Uterus (tissue), 4 donors: ENCODE measurements around the gene DOCK1. TPM values are rescaled to one million over a fixed set of nuclear protein-coding genes. Genes with fewer than 3 reads are reported as not detected.

Source experiments
- DNase-seq, 2 donors: peaks; one replicate each; pipeline ENCODE4 v3.0.0-alpha.2; 2019 to 2020
- H3K27ac ChIP-seq, 2 donors: fragments of 200-600 bp; sonication (generic); 1 replicate in 1 of 2; 2 replicates in 1 of 2; pipeline ENCODE4 v1.5.1; 2016 to 2018
- H3K27me3 ChIP-seq, 2 donors: fragments of 200-600 bp; sonication (generic); one replicate each; pipeline ENCODE4 v1.5.1; 2018 to 2019; ENCODE audit warnings: control low read depth in 1 of 2
- H3K36me3 ChIP-seq, 2 donors: fragments of 200-600 bp; sonication (generic); one replicate each; pipeline ENCODE4 v1.5.1; 2019; ENCODE audit warnings: control low read depth in 1 of 2
- H3K4me1 ChIP-seq, 2 donors: fragments of 200-600 bp; sonication (generic); one replicate each; pipeline ENCODE4 v1.5.1; 2018 to 2019; ENCODE audit warnings: control low read depth in 1 of 2
- H3K4me3 ChIP-seq, 2 donors: fragments of 200-600 bp; sonication (generic); 1 replicate in 1 of 2; 2 replicates in 1 of 2; pipeline ENCODE4 v1.5.1; 2018 to 2019; ENCODE audit warnings: mild to moderate bottlenecking in 1 of 2
- H3K9me3 ChIP-seq, 2 donors: fragments of 200-600 bp; sonication (generic); one replicate each; pipeline ENCODE4 v1.5.1; 2019; ENCODE audit warnings: control low read depth in 1 of 2
- POLR2A ChIP-seq, 2 donors: fragments of 450-650 bp; IDR thresholded peaks; one replicate each; pipeline ENCODE4 v1.6.1; 2016; ENCODE audit warnings: antibody characterized with exemption in 2 of 2, mild to moderate bottlenecking in 1 of 2, moderate library complexity in 1 of 2
- intact Hi-C: fragments of 100-400 bp; cut with DNase I; formaldehyde crosslinking; loops from one replicate; pipeline ENCODE4 v1.15.1; 2023; ENCODE audit warnings: low total_unique reads
- total RNA-seq, 4 donors: library from RNA; depleted of rRNA in 3 of 4; stranded (reverse); fragments of >200 nt in 3 of 4; gene quantifications; one replicate each; pipeline versions ENCODE4 v1.1.0 to v1.2.4, GENCODE V29; 2014 to 2023
- TF ChIP-seq, protein P1 (sequence below), 4 experiments: fragments of 200-600 bp in 2 of 4; fragments of 450-650 bp in 2 of 4; sonication (generic) in 2 of 4; IDR thresholded peaks; one replicate each; pipeline ENCODE4 v1.5.1; 2016 to 2019; ENCODE audit warnings: antibody characterized with exemption in 4 of 4, mild to moderate bottlenecking in 2 of 4, moderate library complexity in 1 of 4
- donor health status: DM: yes; HTN: yes; CAD: no.

Gene DOCK1
- total RNA-seq, 4 donors from 2014 or later: 15.6 to 130 (median 65.0) TPM

- TF ChIP-seq, protein P1, sequence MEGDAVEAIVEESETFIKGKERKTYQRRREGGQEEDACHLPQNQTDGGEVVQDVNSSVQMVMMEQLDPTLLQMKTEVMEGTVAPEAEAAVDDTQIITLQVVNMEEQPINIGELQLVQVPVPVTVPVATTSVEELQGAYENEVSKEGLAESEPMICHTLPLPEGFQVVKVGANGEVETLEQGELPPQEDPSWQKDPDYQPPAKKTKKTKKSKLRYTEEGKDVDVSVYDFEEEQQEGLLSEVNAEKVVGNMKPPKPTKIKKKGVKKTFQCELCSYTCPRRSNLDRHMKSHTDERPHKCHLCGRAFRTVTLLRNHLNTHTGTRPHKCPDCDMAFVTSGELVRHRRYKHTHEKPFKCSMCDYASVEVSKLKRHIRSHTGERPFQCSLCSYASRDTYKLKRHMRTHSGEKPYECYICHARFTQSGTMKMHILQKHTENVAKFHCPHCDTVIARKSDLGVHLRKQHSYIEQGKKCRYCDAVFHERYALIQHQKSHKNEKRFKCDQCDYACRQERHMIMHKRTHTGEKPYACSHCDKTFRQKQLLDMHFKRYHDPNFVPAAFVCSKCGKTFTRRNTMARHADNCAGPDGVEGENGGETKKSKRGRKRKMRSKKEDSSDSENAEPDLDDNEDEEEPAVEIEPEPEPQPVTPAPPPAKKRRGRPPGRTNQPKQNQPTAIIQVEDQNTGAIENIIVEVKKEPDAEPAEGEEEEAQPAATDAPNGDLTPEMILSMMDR (IDR thresholded peaks at IDR 0.05): no peak
- TF ChIP-seq POLR2A (IDR thresholded peaks at IDR 0.05): no peak
- no peak for DNase-seq
- Histone ChIP-seq H3K36me3 (no peaks in the 10 kb centered on the region), H3K27ac (no peak overlapping the region), H3K9me3 (no peaks in the 10 kb centered on the region), H3K4me1 (no peaks in the 10 kb centered on the region), H3K27me3 (no peaks in the 10 kb centered on the region), H3K4me3 (no peak overlapping the region)
- intact Hi-C loops: no loop called here
Observed at GRCh38 chr10:127498087-127498486, 592.9 kb downstream of the DOCK1 start.

- intact Hi-C loops: no loop called here
- Histone ChIP-seq H3K4me1 (no peaks in the 10 kb centered on the region), H3K36me3 (no peaks in the 10 kb centered on the region), H3K9me3 (no peaks in the 10 kb centered on the region), H3K27me3 (no peaks in the 10 kb centered on the region), H3K27ac (no peak overlapping the region), H3K4me3 (no peak overlapping the region)
- DNase-seq: no peak
- TF ChIP-seq, protein P1 (IDR thresholded peaks at IDR 0.05): no peak
- no peak for TF ChIP-seq POLR2A (IDR thresholded peaks at IDR 0.05)
Observed at GRCh38 chr10:127500127-127500526, 594.9 kb downstream of the DOCK1 start.

Other genes starting within 250 kb of the DOCK1 start
- gene C10orf90, start 234.7 kb upstream of the DOCK1 start, total RNA-seq: under 1 TPM in 1 of 4 donors, not detected in 3; 0.21 TPM